ENCODE data around the gene CDH23. TPM values are rescaled to one million over a fixed set of nuclear protein-coding genes. Genes with fewer than 3 reads are reported as not detected.

CDH23 gene
- total and polyA plus RNA-seq, 2 of the 8 experiments (the other 6 are each of a cell fraction or from before 2014, with no cell fraction given) = 1.9 to 4.9 TPM

GRCh38 chr10:71467161-71467560 is 70.4 kb downstream of the CDH23 start:
- CTCF ChIA-PET (ENCODE audit: partially characterized antibody) = interaction anchor here (1.0 to 2.6 kb wide), 10 partner anchors 17 to 239 kb away, joined by 3 to 14 read pairs (median 5); partner anchors contain the start of gene CDH23
- H4K5ac ChIP-seq (ENCODE audit: insufficient read length, low read depth, low read length) = no peak overlapping the region
- DNase-seq (ENCODE audit: low read depth in 1 of 2, low spot score in 2 of 2) (no peak), FAIRE-seq (no peak)
- peaks cover 0 to 2% (median 0%) of the 10 kb centered on the region in 4 experiments; a peak in 2 of 7 replicates for H3K4me1 ChIP-seq (replicated peaks in 1 of 4; ENCODE audit: control insufficient read depth in 3 of 4, insufficient read depth in 4 of 4, low read length in 3 of 4)
- POLR2A ChIA-PET (ENCODE audit: partially characterized antibody) = no interaction called here
- no peak overlapping the region for H3K56ac ChIP-seq (replicated peaks; ENCODE audit: insufficient read length, low read depth, low read length)
- H3K23me2 ChIP-seq (ENCODE audit: low read depth, low read length) = peaks cover 3% of the 10 kb centered on the region; the same call in 1 of the 2 replicates
- H4K91ac ChIP-seq (replicated peaks; ENCODE audit: insufficient read length, low read length) = no peak overlapping the region
- no peak for TF ChIP-seq KDM4A (IDR thresholded peaks at IDR 0.05; ENCODE audit: low read depth, low read length, severe bottlenecking)
- no peak for TF ChIP-seq POLR2AphosphoS5 (IDR thresholded peaks at IDR 0.05; ENCODE audit: low read depth, low read length)
- TF ChIP-seq ATF2 (IDR thresholded peaks at IDR 0.05; ENCODE audit: low read length) = no peak
- TF ChIP-seq TAF7 (optimal IDR thresholded peaks at IDR 0.05; ENCODE audit: borderline replicate concordance, low read depth, low read length) = no peak
- no peak for TF ChIP-seq USF2 (IDR thresholded peaks at IDR 0.05; ENCODE audit: low read length)
- TF ChIP-seq RFX5 (IDR thresholded peaks at IDR 0.05; ENCODE audit: borderline replicate concordance, low read depth, low read length) = no peak
- TF ChIP-seq BCL11A (IDR thresholded peaks at IDR 0.05; ENCODE audit: low read depth in 2 of 2, low read length in 2 of 2) = no peak
- TF ChIP-seq SIRT6 (IDR thresholded peaks at IDR 0.05; ENCODE audit: low read length) = no peak
- TF ChIP-seq KDM5A (IDR thresholded peaks at IDR 0.05; ENCODE audit: low read length) = no peak
- no peak overlapping the region for H3K4me2 ChIP-seq (ENCODE audit: insufficient read depth in 1 of 2, low read depth in 2 of 2, low read length in 2 of 2)
- no peak overlapping the region for H2BK120ac ChIP-seq (replicated peaks; ENCODE audit: low read depth, low read length)
- WGBS, 2 experiments (ENCODE audit: extremely low coverage in 1 of 2, insufficient coverage in 1 of 2, insufficient read length in 1 of 2, insufficient replicate concordance in 2 of 2, low coverage in 1 of 2, low lambda C conversion rate in 2 of 2, missing lambda C conversion rate in 1 of 2) = 86% methylated on average over 7 of the region's 7 CpGs; no CpG with 5 or more reads in 1 of the 2 experiments
- no peaks in the 10 kb centered on the region for H3K36me3 ChIP-seq (ENCODE audit: control insufficient read depth in 2 of 4, insufficient read depth in 4 of 4, low read length in 3 of 4)
- no peak overlapping the region for H2AK5ac ChIP-seq (ENCODE audit: low read depth, low read length)
- no peak overlapping the region for H2AFZ ChIP-seq (ENCODE audit: low read length)
- no peak overlapping the region for H3K18ac ChIP-seq (ENCODE audit: extremely low read depth, low read length)
- peaks cover 3 to 4% of the 10 kb centered on the region in 2 experiments for H4K20me1 ChIP-seq (replicated peaks in 1 of 2; ENCODE audit: control insufficient read depth in 1 of 2, insufficient read depth in 2 of 2, low read length in 2 of 2)
- H2BK20ac ChIP-seq (ENCODE audit: low read length) = no peak overlapping the region
- no peaks in the 10 kb centered on the region for H3K9me3 ChIP-seq (ENCODE audit: insufficient read depth in 2 of 2, low read depth in 1 of 2, low read length in 1 of 2)
- H3K9ac ChIP-seq (replicated peaks in 1 of 4; ENCODE audit: extremely low read depth in 1 of 4, low read depth in 3 of 4, low read length in 3 of 4) = no peak overlapping the region
- no peak overlapping the region for H2BK15ac ChIP-seq (ENCODE audit: low read length)
- H3K27ac ChIP-seq (ENCODE audit: low read depth, low read length) = no peak overlapping the region
- no peak overlapping the region for H3K4me3 ChIP-seq (ENCODE audit: extremely low read depth in 1 of 4, insufficient read depth in 2 of 4, low read depth in 3 of 4, low read length in 4 of 4)
- H3K79me2 ChIP-seq (ENCODE audit: control insufficient read depth in 1 of 2, insufficient read depth in 2 of 2, low read length in 2 of 2) = no peaks in the 10 kb centered on the region
- H3K79me1 ChIP-seq (ENCODE audit: low read depth, low read length) = no peaks in the 10 kb centered on the region
- no peak overlapping the region; the same call in 1 of the 2 replicates for H4K8ac ChIP-seq (ENCODE audit: extremely low read depth, insufficient read depth, low read length)
- H3K14ac ChIP-seq (ENCODE audit: insufficient read length) = no peak overlapping the region
- H3K23ac ChIP-seq (ENCODE audit: insufficient read length) = no peak overlapping the region
- H2BK12ac ChIP-seq (ENCODE audit: low read depth, low read length) = no peak overlapping the region
- no peak overlapping the region for H2BK5ac ChIP-seq (ENCODE audit: low read depth, low read length)
- no peaks in the 10 kb centered on the region for H3K27me3 ChIP-seq (replicated peaks in 1 of 4; ENCODE audit: control insufficient read depth in 3 of 4, extremely low read depth in 1 of 4, insufficient read depth in 3 of 4, low read length in 3 of 4)
- no peak overlapping the region for H3K4ac ChIP-seq (replicated peaks; ENCODE audit: insufficient read length, low read depth, low read length)
